ENCODE results near the gene PAMR1. TPM values are rescaled to one million over a fixed set of nuclear protein-coding genes. Genes with fewer than 3 reads are reported as not detected.

Gene PAMR1
- total RNA-seq, 4 donors from 2014 or later, result 4.0 to 14.5 (median 7.4) TPM

- 60% methylated on average over 7 of the region's 7 CpGs for WGBS
- Histone ChIP-seq H3K36me3 (no peaks in the 10 kb centered on the region), H3K9me3 (no peaks in the 10 kb centered on the region), H3K27me3 (no peaks in the 10 kb centered on the region), H3K4me3 (peak overlapping the region in 1 of 4 donors; percentile 14), H3K27ac (replicated peaks in 1 of 4) (no peak overlapping the region), H3K4me1 (peaks cover 0 to 7% (median 0%) of the 10 kb centered on the region in 4 donors)
- TF ChIP-seq POLR2AphosphoS5 (IDR thresholded peaks at IDR 0.05) (no peak), CTCF (IDR thresholded peaks at IDR 0.05) (peak; percentile 39 to 65 (median 48))
- intact Hi-C loops (cut with DNase I), result no loop called here
- DNase-seq (ENCODE audit: extremely low spot score), result no peak
Measured at GRCh38 chr11:35404388-35404775, 121.0 kb downstream of the PAMR1 start.

- DNase-seq (ENCODE audit: extremely low spot score), result no peak
- intact Hi-C loops (cut with DNase I), result no loop called here
- H3K27me3 ChIP-seq, result no peaks in the 10 kb centered on the region
- no peak overlapping the region for H3K4me3 ChIP-seq
- no peak overlapping the region for H3K27ac ChIP-seq (replicated peaks in 1 of 4)
- TF ChIP-seq POLR2A (IDR thresholded peaks at IDR 0.05; ENCODE audit: low read depth), result no peak
- no peak for TF ChIP-seq EP300 (IDR thresholded peaks at IDR 0.05)
- TF ChIP-seq POLR2AphosphoS5 (IDR thresholded peaks at IDR 0.05), result no peak
- TF ChIP-seq CTCF (IDR thresholded peaks at IDR 0.05), result no peak
- H3K4me1 ChIP-seq, result peaks cover 0 to 7% (median 0%) of the 10 kb centered on the region in 4 donors
- WGBS, result 84% methylated on average over 7 of the region's 7 CpGs
- H3K9me3 ChIP-seq, result no peaks in the 10 kb centered on the region
- no peaks in the 10 kb centered on the region for H3K36me3 ChIP-seq
Measured at GRCh38 chr11:35403765-35404387, 121.5 kb downstream of the PAMR1 start.

GRCh38 chr11:35402751-35403660 lies 122.4 kb downstream of the PAMR1 start:
- Histone ChIP-seq H3K4me3 (no peak overlapping the region), H3K27me3 (no peaks in the 10 kb centered on the region), H3K36me3 (no peaks in the 10 kb centered on the region), H3K9me3 (no peaks in the 10 kb centered on the region), H3K4me1 (peaks cover 0 to 7% (median 0%) of the 10 kb centered on the region in 4 donors), H3K27ac (replicated peaks in 1 of 4) (no peak overlapping the region)
- WGBS, result 90% methylated on average over 9 of the region's 9 CpGs
- no peak for DNase-seq (ENCODE audit: extremely low spot score)
- TF ChIP-seq EP300 (IDR thresholded peaks at IDR 0.05) (no peak), POLR2AphosphoS5 (IDR thresholded peaks at IDR 0.05) (no peak), POLR2A (IDR thresholded peaks at IDR 0.05; ENCODE audit: low read depth) (no peak)
- intact Hi-C loops (cut with DNase I), result no loop called here

- WGBS, result 88% methylated on average over 1 of the region's 1 CpG
- no peaks in the 10 kb centered on the region for H3K27me3 ChIP-seq
- no peaks in the 10 kb centered on the region for H3K36me3 ChIP-seq
- H3K4me3 ChIP-seq, result no peak overlapping the region
- no peak for TF ChIP-seq POLR2A (IDR thresholded peaks at IDR 0.05; ENCODE audit: low read depth)
- no peak for TF ChIP-seq POLR2AphosphoS5 (IDR thresholded peaks at IDR 0.05)
- no peak for TF ChIP-seq EP300 (IDR thresholded peaks at IDR 0.05)
- no peak for TF ChIP-seq CTCF (IDR thresholded peaks at IDR 0.05)
- no peak overlapping the region for H3K27ac ChIP-seq (replicated peaks in 1 of 4)
- DNase-seq (ENCODE audit: extremely low spot score), result peak; percentile 53
- H3K4me1 ChIP-seq, result no peaks in the 10 kb centered on the region
- no peaks in the 10 kb centered on the region for H3K9me3 ChIP-seq
- intact Hi-C loops (cut with DNase I), result no loop called here
Measured at GRCh38 chr11:35398881-35399280, 126.5 kb downstream of the PAMR1 start.

GRCh38 chr11:35394941-35395340 lies 130.5 kb downstream of the PAMR1 start:
- 98% methylated on average over 5 of the region's 5 CpGs for WGBS
- TF ChIP-seq EP300 (IDR thresholded peaks at IDR 0.05), result no peak
- intact Hi-C loops (cut with DNase I), result loop anchor here (5.0 kb wide), 1 partner anchor 808 kb away; no protein-coding TSS in a partner anchor
- Histone ChIP-seq H3K4me1 (peaks cover 8 to 21% (median 17%) of the 10 kb centered on the region in 4 donors), H3K36me3 (no peaks in the 10 kb centered on the region), H3K4me3 (no peak overlapping the region), H3K27ac (replicated peaks in 1 of 4) (no peak overlapping the region), H3K27me3 (no peaks in the 10 kb centered on the region), H3K9me3 (no peaks in the 10 kb centered on the region)
- no peak for DNase-seq (ENCODE audit: extremely low spot score)

Measured in esophagus muscularis mucosa (tissue), 4 donors.